IMR-90 (cell line): ENCODE data around the gene RGL1. TPM values are rescaled to one million over a fixed set of nuclear protein-coding genes. Genes with fewer than 3 reads are reported as not detected.

Experiments
- ATAC-seq: fragments of 200-7000 bp; cut with Tn5 transposase; 2 replicates; pipeline ENCODE4 v1.9.1; 2020; ENCODE audit warnings: low read depth, mild to moderate bottlenecking, moderate library complexity
- BruUV-seq: library from RNA; stranded (reverse); fragments of 400-500 nt; replicated peaks from 2 replicates; lab custom pipeline; 2021; lab: Mats Ljungman, UMichigan
- CTCF ChIA-PET: fragments of 300-600 bp; formaldehyde crosslinking; extraction: SDS; loops from one replicate; lab custom pipeline; 2021; ENCODE audit warnings: antibody characterized with exemption; lab: Yijun Ruan, JAX
- POLR2A ChIA-PET: fragments of 300-600 bp; sonication (Branson Sonifier 250); formaldehyde crosslinking; loops from one replicate; lab custom pipeline; 2022; ENCODE audit warnings: antibody characterized with exemption; ENCODE audit not compliant: unreplicated experiment; lab: Charles Lee
- DNase-seq: peaks from one replicate; pipeline ENCODE4 v3.0.0; 2013
- H2AFZ ChIP-seq: replicated peaks from 2 replicates; pipeline ENCODE3; 2013; ENCODE audit warnings: low read length, mild to moderate bottlenecking; ENCODE audit not compliant: poor library complexity
- H2AK5ac ChIP-seq: 2 replicates; pipeline ENCODE4 v1.6.1; 2013; ENCODE audit warnings: low read depth, low read length, inconsistent platforms
- H2AK9ac ChIP-seq: replicated peaks from 2 replicates; pipeline ENCODE3; 2013; ENCODE audit warnings: mild to moderate bottlenecking, low read depth, low read length, moderate library complexity; ENCODE audit not compliant: poor library complexity
- H2BK120ac ChIP-seq: 2 replicates; pipeline ENCODE4 v1.6.1; 2013; ENCODE audit warnings: low read depth, low read length, inconsistent platforms
- H2BK15ac ChIP-seq: 3 replicates; pipeline ENCODE4 v1.6.1; 2013; ENCODE audit warnings: low read depth, low read length, inconsistent platforms
- H2BK20ac ChIP-seq: 2 replicates; pipeline ENCODE4 v1.6.1; 2013; ENCODE audit warnings: low read depth, mild to moderate bottlenecking, inconsistent platforms, low read length, moderate library complexity
- H2BK5ac ChIP-seq: 2 replicates; pipeline ENCODE4 v1.6.1; 2013; ENCODE audit warnings: mild to moderate bottlenecking, low read depth, low read length, inconsistent platforms; ENCODE audit not compliant: poor library complexity, severe bottlenecking
- H3K14ac ChIP-seq: replicated peaks from 2 replicates; pipeline ENCODE4 v1.6.1; 2013; ENCODE audit warnings: low read depth, low read length, inconsistent platforms
- H3K18ac ChIP-seq: 2 replicates; pipeline ENCODE4 v1.6.1; 2013; ENCODE audit warnings: low read depth, low read length, control low read depth
- H3K23ac ChIP-seq: 2 replicates; pipeline ENCODE4 v1.6.1; 2013; ENCODE audit warnings: low read depth, low read length, inconsistent platforms
- H3K27ac ChIP-seq: 2 replicates; pipeline ENCODE4 v1.5.1; 2013; ENCODE audit warnings: mild to moderate bottlenecking, control low read depth, low read length; ENCODE audit not compliant: insufficient read depth
- H3K27me3 ChIP-seq: 2 replicates; pipeline ENCODE4 v1.6.1; 2013; ENCODE audit warnings: low read length; ENCODE audit not compliant: control insufficient read depth, insufficient read depth
- H3K36me3 ChIP-seq: 2 replicates; pipeline ENCODE4 v1.6.1; 2013; ENCODE audit warnings: low read length, mixed read lengths; ENCODE audit not compliant: control insufficient read depth, insufficient read depth
- H3K4ac ChIP-seq: 2 replicates; pipeline ENCODE4 v1.6.1; 2013; ENCODE audit warnings: low read depth, low read length, inconsistent platforms
- H3K4me1 ChIP-seq: 2 replicates; pipeline ENCODE4 v1.6.1; 2013; ENCODE audit warnings: low read length, mixed read lengths; ENCODE audit not compliant: control insufficient read depth, insufficient read depth
- H3K4me2 ChIP-seq: 2 replicates; pipeline ENCODE4 v1.6.1; 2013; ENCODE audit warnings: low read depth, mild to moderate bottlenecking, control low read depth, low read length, moderate library complexity
- H3K4me3 ChIP-seq: 2 replicates; pipeline ENCODE4 v1.5.1; 2013; ENCODE audit warnings: low read depth, mild to moderate bottlenecking, control low read depth, low read length, moderate library complexity; ENCODE audit not compliant: insufficient read depth
- H3K56ac ChIP-seq: 2 replicates; pipeline ENCODE4 v1.6.1; 2013; ENCODE audit warnings: low read length, inconsistent platforms; ENCODE audit not compliant: insufficient read depth; ENCODE audit errors: extremely low read depth
- H3K79me1 ChIP-seq, 2 experiments: 2 replicates each; pipeline ENCODE4 v1.6.1; 2013; ENCODE audit warnings: low read length in 2 of 2, inconsistent platforms in 1 of 2, low read depth in 1 of 2
- H3K9ac ChIP-seq: 2 replicates; pipeline ENCODE4 v1.6.1; 2013; ENCODE audit warnings: low read depth, low read length, control low read depth
- H3K9me1 ChIP-seq: 2 replicates; pipeline ENCODE4 v1.6.1; 2013; ENCODE audit warnings: low read length, inconsistent platforms; ENCODE audit not compliant: insufficient read depth
- H3K9me3 ChIP-seq: 2 replicates; pipeline ENCODE4 v1.6.1; 2013; ENCODE audit warnings: low read length; ENCODE audit not compliant: control insufficient read depth, insufficient read depth
- H4K20me1 ChIP-seq: 2 replicates; pipeline ENCODE4 v1.6.1; 2013; ENCODE audit warnings: low read length, inconsistent platforms; ENCODE audit not compliant: insufficient read depth
- H4K5ac ChIP-seq: 2 replicates; pipeline ENCODE4 v1.6.1; 2013; ENCODE audit warnings: mild to moderate bottlenecking, low read depth, low read length, control low read depth
- H4K8ac ChIP-seq, 2 experiments: 2 replicates each; pipeline ENCODE4 v1.6.1; 2013; ENCODE audit warnings: low read depth in 2 of 2, low read length in 2 of 2, control low read depth in 1 of 2, inconsistent platforms in 1 of 2
- H4K91ac ChIP-seq: 2 replicates; pipeline ENCODE4 v1.6.1; 2013; ENCODE audit warnings: low read depth, low read length, inconsistent platforms; ENCODE audit not compliant: insufficient read depth
- CTCF ChIP-seq: conservative IDR thresholded peaks from 2 replicates; pipeline ENCODE4 v1.5.1; 2012; ENCODE audit warnings: mild to moderate bottlenecking, low read depth, low read length, improper control_type of control experiment
- RFX5 ChIP-seq: IDR thresholded peaks from 2 replicates; pipeline ENCODE4 v1.8.0; 2012; ENCODE audit warnings: low read depth, mild to moderate bottlenecking, low read length, moderate library complexity
- WGBS, 2 experiments: methylation state at CpG; one replicate each; pipeline versions ENCODE4 v1.1.5 to v1.1.7; 2013; ENCODE audit warnings: missing lambda C conversion rate in 2 of 2; ENCODE audit not compliant: insufficient read length in 1 of 2; ENCODE audit errors: extremely low coverage in 2 of 2; 5-methylcytosine and 5-hydroxymethylcytosine counted together
- dilution Hi-C: fragments of 300-500 bp; cut with HindIII; formaldehyde crosslinking; loops from one replicate; pipeline ENCODE4 v1.14.3; 2018; ENCODE audit warnings: low sequenced_read_pairs; ENCODE audit not compliant: unreplicated experiment
- in situ Hi-C: fragments of 300-500 bp; cut with MboI; formaldehyde crosslinking; loops from 3 replicates; pipeline ENCODE4 v1.14.3; 2019; ENCODE audit warnings: low sequenced_read_pairs, inconsistent platforms, mixed read lengths
- intact Hi-C: fragments of 100-400 bp; cut with micrococcal nuclease; formaldehyde crosslinking; loops from 2 replicates; pipeline ENCODE4 v1.10.0; 2022
- polyA plus RNA-seq, 3 experiments: library from polyadenylated mRNA; depleted of rRNA; stranded (reverse); fragments of >200 nt; gene quantifications; 2 replicates each; pipeline ENCODE4 v1.2.3, GENCODE V29; 2012; ENCODE audit warnings: low replicate concordance in 1 of 3
- total RNA-seq: library from RNA; depleted of rRNA; stranded (reverse); fragments of >200 nt; gene quantifications from 2 replicates; pipeline ENCODE4 v1.2.3, GENCODE V29; 2012

The RGL1 gene
- total and polyA plus RNA-seq, 2 of the 4 experiments (the other 2 are of a cell fraction): 4.7 to 7.5 TPM

- Histone ChIP-seq H4K8ac (no peak overlapping the region), H4K91ac (no peak overlapping the region), H2BK20ac (no peak overlapping the region), H2BK120ac (no peak overlapping the region), H3K14ac (no peak overlapping the region), H3K27ac (no peak overlapping the region), H2BK15ac (no peak overlapping the region), H3K79me1 (no peaks in the 10 kb centered on the region), H3K4ac (no peak overlapping the region), H3K4me3 (no peak overlapping the region), H3K56ac (no peak overlapping the region), H4K5ac (no peak overlapping the region), H2AK5ac (no peak overlapping the region; the same call in 1 of the 2 replicates), H3K36me3 (no peaks in the 10 kb centered on the region), H3K9me3 (no peaks in the 10 kb centered on the region), H3K23ac (no peak overlapping the region), H2AK9ac (no peak overlapping the region), H3K27me3 (no peaks in the 10 kb centered on the region), H3K9ac (no peak overlapping the region), H3K18ac (no peak overlapping the region), H2AFZ (no peak overlapping the region), H3K9me1 (no peaks in the 10 kb centered on the region), H2BK5ac (no peak overlapping the region), H4K20me1 (no peaks in the 10 kb centered on the region), H3K4me2 (no peak overlapping the region), H3K4me1 (no peaks in the 10 kb centered on the region)
- dilution Hi-C loops (no loop called here), in situ Hi-C loops (no loop called here), intact Hi-C loops (no loop called here)
- ChIA-PET POLR2A (no interaction called here), CTCF (no interaction called here)
- no TSS peak for BruUV-seq
- TF ChIP-seq RFX5: peak; percentile 44; the same call in 1 of the 2 replicates
- TF ChIP-seq CTCF: no peak
- ATAC-seq: no peak
- no CpG with 5 or more reads among the region's 3 CpGs for WGBS, 2 experiments
- no peak for DNase-seq
These were observed 158.0 kb downstream of the RGL1 start for GRCh38 chr1:183962903-183963302.
